Endothelial cell (in vitro differentiated cells): ENCODE data around the gene RAB21. TPM values are rescaled to one million over a fixed set of nuclear protein-coding genes. Genes with fewer than 3 reads are reported as not detected.

Source experiments
- DNase-seq: peaks from one replicate; pipeline ENCODE4 v3.0.0; 2021; ENCODE audit warnings: low spot score
- H3K27ac Mint-ChIP-seq: one replicate; pipeline ENCODE4 v1.8.0; 2021; ENCODE audit warnings: mixed read lengths, inconsistent platforms; ENCODE audit not compliant: unreplicated experiment
- H3K27me3 Mint-ChIP-seq: one replicate; pipeline ENCODE4 v1.8.0; 2021; ENCODE audit warnings: mild to moderate bottlenecking, moderate library complexity, mixed read lengths, inconsistent platforms; ENCODE audit not compliant: unreplicated experiment
- H3K36me3 Mint-ChIP-seq: one replicate; pipeline ENCODE4 v1.8.0; 2021; ENCODE audit warnings: mild to moderate bottlenecking, low read depth, mixed read lengths, inconsistent platforms; ENCODE audit not compliant: unreplicated experiment
- H3K4me1 Mint-ChIP-seq: one replicate; pipeline ENCODE4 v1.8.0; 2021; ENCODE audit warnings: mild to moderate bottlenecking, mixed read lengths, inconsistent platforms; ENCODE audit not compliant: unreplicated experiment
- H3K4me3 Mint-ChIP-seq: one replicate; pipeline ENCODE4 v1.8.0; 2021; ENCODE audit warnings: mild to moderate bottlenecking, mixed read lengths, inconsistent platforms; ENCODE audit not compliant: unreplicated experiment
- H3K9me3 Mint-ChIP-seq: one replicate; pipeline ENCODE4 v1.8.0; 2021; ENCODE audit warnings: mixed read lengths, inconsistent platforms; ENCODE audit not compliant: unreplicated experiment
- CTCF ChIP-seq: fragments of 200-600 bp; sonication (generic); IDR thresholded peaks from one replicate; pipeline ENCODE4 v1.5.0; 2021; ENCODE audit warnings: antibody characterized with exemption; ENCODE audit not compliant: unreplicated experiment
- total RNA-seq: library from RNA; stranded (reverse); fragmentation: NEBNext Ultra II Directional; extraction: Animal tissue kit (Norgen Biotek cat#: 25700); gene quantifications from one replicate; pipeline ENCODE4 v1.2.1, GENCODE V29; 2021; ENCODE audit not compliant: unreplicated experiment

RAB21 gene
- total RNA-seq, 1 donor from 2014 or later = 53.7 TPM

GRCh38 chr12:71742998-71743397 lies 11.7 kb upstream of the RAB21 start:
- TF ChIP-seq CTCF = no peak
- H3K9me3 Mint-ChIP-seq = no peaks in the 10 kb centered on the region
- no peak overlapping the region for H3K4me3 Mint-ChIP-seq
- DNase-seq = no peak
- no peaks in the 10 kb centered on the region for H3K4me1 Mint-ChIP-seq
- no peak overlapping the region for H3K27ac Mint-ChIP-seq
- H3K36me3 Mint-ChIP-seq = no peaks in the 10 kb centered on the region
- H3K27me3 Mint-ChIP-seq = no peaks in the 10 kb centered on the region

- Mint-ChIP-seq H3K4me3 (no peak overlapping the region), H3K36me3 (no peaks in the 10 kb centered on the region), H3K27ac (peak overlapping the region; percentile 2), H3K27me3 (no peaks in the 10 kb centered on the region), H3K4me1 (no peaks in the 10 kb centered on the region), H3K9me3 (no peaks in the 10 kb centered on the region)
- DNase-seq = no peak
- no peak for TF ChIP-seq CTCF
Measured at GRCh38 chr12:71744522-71745300, 10.0 kb upstream of the RAB21 start.

GRCh38 chr12:71746974-71747611 lies 7.6 kb upstream of the RAB21 start:
- H3K27ac Mint-ChIP-seq = no peak overlapping the region
- TF ChIP-seq CTCF = peak; percentile 11
- no peaks in the 10 kb centered on the region for H3K9me3 Mint-ChIP-seq
- no peaks in the 10 kb centered on the region for H3K4me1 Mint-ChIP-seq
- H3K27me3 Mint-ChIP-seq = no peaks in the 10 kb centered on the region
- peak; percentile 49 for DNase-seq
- H3K4me3 Mint-ChIP-seq = no peak overlapping the region
- no peaks in the 10 kb centered on the region for H3K36me3 Mint-ChIP-seq

GRCh38 chr12:71748081-71748850 lies 6.4 kb upstream of the RAB21 start:
- no peak for DNase-seq
- Mint-ChIP-seq H3K27me3 (no peaks in the 10 kb centered on the region), H3K36me3 (no peaks in the 10 kb centered on the region), H3K27ac (no peak overlapping the region), H3K9me3 (no peaks in the 10 kb centered on the region), H3K4me1 (peaks cover 3% of the 10 kb centered on the region), H3K4me3 (no peak overlapping the region)
- no peak for TF ChIP-seq CTCF
